ENCODE data around the gene LTO1.
"Not testable (repeated sequence)": the region's sequence is repeated elsewhere in the genome, so short reads cannot be mapped to it uniquely, and the experiment has no call there.

Gene LTO1

GRCh38 chr11:69700278-69701140 lies 25.4 kb upstream of the LTO1 start:
- DNase-seq (ENCODE audit: low read depth), result peak; percentile 39

DNA sequence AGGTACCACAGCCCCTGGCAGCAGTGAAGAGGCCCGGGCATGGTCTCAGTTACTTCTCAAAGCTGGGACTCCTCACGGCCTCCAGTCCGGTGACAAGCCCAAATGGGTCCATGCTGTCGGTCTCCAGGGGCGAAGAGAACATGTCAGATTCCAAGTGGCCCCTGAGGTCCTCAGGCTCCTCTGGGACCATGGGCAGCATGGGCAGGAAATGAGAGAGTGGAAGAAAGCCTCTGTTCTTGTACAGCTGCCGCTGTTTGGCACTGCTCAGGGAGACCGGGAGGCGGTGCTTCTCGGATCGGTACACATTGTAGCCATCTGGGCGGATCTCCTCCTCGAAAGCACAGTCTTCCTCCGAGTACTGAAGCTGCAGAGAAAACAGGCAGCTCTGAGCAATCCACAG lies 24.1 kb upstream of the LTO1 start:
- H3K4me3 ChIP-seq (ENCODE audit: low read length), result no peak overlapping the region
- TF ChIP-seq, protein P1, sequence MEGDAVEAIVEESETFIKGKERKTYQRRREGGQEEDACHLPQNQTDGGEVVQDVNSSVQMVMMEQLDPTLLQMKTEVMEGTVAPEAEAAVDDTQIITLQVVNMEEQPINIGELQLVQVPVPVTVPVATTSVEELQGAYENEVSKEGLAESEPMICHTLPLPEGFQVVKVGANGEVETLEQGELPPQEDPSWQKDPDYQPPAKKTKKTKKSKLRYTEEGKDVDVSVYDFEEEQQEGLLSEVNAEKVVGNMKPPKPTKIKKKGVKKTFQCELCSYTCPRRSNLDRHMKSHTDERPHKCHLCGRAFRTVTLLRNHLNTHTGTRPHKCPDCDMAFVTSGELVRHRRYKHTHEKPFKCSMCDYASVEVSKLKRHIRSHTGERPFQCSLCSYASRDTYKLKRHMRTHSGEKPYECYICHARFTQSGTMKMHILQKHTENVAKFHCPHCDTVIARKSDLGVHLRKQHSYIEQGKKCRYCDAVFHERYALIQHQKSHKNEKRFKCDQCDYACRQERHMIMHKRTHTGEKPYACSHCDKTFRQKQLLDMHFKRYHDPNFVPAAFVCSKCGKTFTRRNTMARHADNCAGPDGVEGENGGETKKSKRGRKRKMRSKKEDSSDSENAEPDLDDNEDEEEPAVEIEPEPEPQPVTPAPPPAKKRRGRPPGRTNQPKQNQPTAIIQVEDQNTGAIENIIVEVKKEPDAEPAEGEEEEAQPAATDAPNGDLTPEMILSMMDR (conservative IDR thresholded peaks at IDR 0.05; ENCODE audit: low read length), result no peak

More at GRCh38 chr11:69700278-69701140, 25.4 kb upstream of the LTO1 start:
- H3K4me3 ChIP-seq (ENCODE audit: low read length), result no peak overlapping the region
- TF ChIP-seq, protein P1 (conservative IDR thresholded peaks at IDR 0.05; ENCODE audit: low read length), result no peak

DNA sequence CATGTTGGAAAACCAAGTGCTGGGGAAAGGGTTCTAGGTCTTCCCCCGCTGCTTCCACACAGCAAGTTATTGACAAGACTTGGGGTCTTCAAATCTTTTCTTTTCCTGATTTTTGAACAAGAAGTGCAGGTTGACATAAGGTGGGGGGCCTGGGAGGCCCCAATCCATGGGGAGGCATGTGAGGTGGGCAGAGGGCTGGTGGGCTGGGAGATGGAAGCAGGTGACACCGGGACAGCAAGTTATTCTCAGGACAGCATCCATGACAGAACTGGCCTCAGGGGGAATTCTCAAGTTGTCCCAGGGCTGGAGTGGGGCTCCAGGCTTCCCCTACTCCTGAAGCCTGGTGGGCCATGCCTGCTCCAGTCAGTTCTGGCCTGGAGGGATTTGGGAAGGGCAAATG lies 23.2 kb upstream of the LTO1 start:
- no peak for DNase-seq (ENCODE audit: low read depth)
- H3K4me3 ChIP-seq (ENCODE audit: low read length), result no peak overlapping the region
- TF ChIP-seq, protein P1 (conservative IDR thresholded peaks at IDR 0.05; ENCODE audit: low read length), result no peak

More for the DNA sequence above, 24.1 kb upstream of the LTO1 start:
- DNase-seq (ENCODE audit: low read depth), result peak; percentile 49

DNA sequence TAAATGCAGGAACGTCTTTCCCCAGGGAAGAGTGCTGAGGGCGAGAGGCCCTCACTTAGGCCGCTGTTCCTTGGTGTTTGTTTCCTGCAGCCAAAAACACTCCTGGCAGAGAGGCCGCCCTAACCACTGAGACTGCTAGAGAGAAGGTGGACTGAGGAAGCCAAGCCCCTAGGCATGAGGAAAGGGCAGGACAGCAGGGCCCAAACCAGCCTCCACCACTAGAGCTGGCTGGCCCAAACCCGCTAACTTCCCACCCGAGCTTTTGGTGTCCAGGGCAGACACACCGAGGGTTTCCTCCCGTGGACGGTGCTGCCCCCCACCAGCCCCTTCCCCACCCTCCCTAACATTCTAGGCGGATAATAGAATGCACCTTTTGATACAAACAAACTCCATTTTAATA lies 22.7 kb upstream of the LTO1 start:
- TF ChIP-seq, protein P1 (conservative IDR thresholded peaks at IDR 0.05; ENCODE audit: low read length), result no peak
- H3K4me3 ChIP-seq (ENCODE audit: low read length), result no peak overlapping the region
- no peak for DNase-seq (ENCODE audit: low read depth)

- H3K4me3 ChIP-seq (ENCODE audit: low read length), result no peak overlapping the region
- no peak for DNase-seq (ENCODE audit: low read depth)
- TF ChIP-seq, protein P1 (conservative IDR thresholded peaks at IDR 0.05; ENCODE audit: low read length), result no peak
Measured at GRCh38 chr11:69697469-69697843, 22.3 kb upstream of the LTO1 start.

GRCh38 chr11:69696749-69697468 lies 21.8 kb upstream of the LTO1 start:
- no peak overlapping the region for H3K4me3 ChIP-seq (ENCODE audit: low read length)
- TF ChIP-seq, protein P1 (conservative IDR thresholded peaks at IDR 0.05; ENCODE audit: low read length), result no peak
- no peak for DNase-seq (ENCODE audit: low read depth)

- not testable (repeated sequence) for H3K4me3 ChIP-seq (ENCODE audit: low read length); DNase-seq (ENCODE audit: low read depth)
Measured at GRCh38 chr11:69695995-69696394, 20.8 kb upstream of the LTO1 start.

All from AG10803 (cell line).